Keratinocyte (primary cell): ENCODE results near the gene ZNF850. TPM values are rescaled to one million over a fixed set of nuclear protein-coding genes. Genes with fewer than 3 reads are reported as not detected.
A peak's percentile ranks its signal among the peaks of the same experiment; 100 is the strongest.

Source experiments
- DNase-seq: peaks from one replicate; pipeline ENCODE4 v3.0.0-alpha.2; 2011; ENCODE audit warnings: low read depth, missing footprints, low spot score
- FAIRE-seq: peaks from 2 replicates; lab custom pipeline; 2011; peaks lifted over from hg19 to GRCh38; lab: Jason Lieb, UNC
- H2AFZ ChIP-seq: 2 replicates; pipeline ENCODE4 v1.6.0; 2012; ENCODE audit warnings: low read length, control low read depth, inconsistent platforms; ENCODE audit not compliant: control insufficient read depth
- H3K27ac ChIP-seq: 2 replicates; pipeline ENCODE4 v1.5.1; 2011; ENCODE audit warnings: low read length; ENCODE audit not compliant: control insufficient read depth, insufficient read depth
- H3K27me3 ChIP-seq: 3 replicates; pipeline ENCODE4 v1.6.0; 2011; ENCODE audit warnings: low read length; ENCODE audit not compliant: control insufficient read depth, insufficient read depth; ENCODE audit errors: extremely low read depth
- H3K36me3 ChIP-seq, 2 experiments: 2 replicates in 1 of 2; 3 replicates in 1 of 2; pipeline ENCODE4 v1.5.1; 2011; ENCODE audit warnings: low read length in 2 of 2, mild to moderate bottlenecking in 1 of 2; ENCODE audit not compliant: control insufficient read depth in 2 of 2, insufficient read depth in 2 of 2; ENCODE audit errors: extremely low read depth in 1 of 2
- H3K4me1 ChIP-seq: 3 replicates; pipeline ENCODE4 v1.5.1; 2011; ENCODE audit warnings: low read length; ENCODE audit not compliant: control insufficient read depth, insufficient read depth; ENCODE audit errors: extremely low read depth
- H3K4me2 ChIP-seq: 3 replicates; pipeline ENCODE4 v1.6.0; 2011; ENCODE audit warnings: low read depth, low read length; ENCODE audit not compliant: control insufficient read depth, insufficient read depth; ENCODE audit errors: extremely low read depth
- H3K4me3 ChIP-seq, 3 experiments: fragments of 200-600 bp in 1 of 3; sonication (generic) in 1 of 3; 2 replicates in 2 of 3; 3 replicates in 1 of 3; pipeline ENCODE4 v1.5.1; 2011 to 2016; ENCODE audit warnings: low read length in 3 of 3, mild to moderate bottlenecking in 3 of 3, control low read depth in 2 of 3, inconsistent platforms in 1 of 3, low read depth in 1 of 3, mixed read lengths in 1 of 3, mixed run types in 1 of 3, moderate library complexity in 1 of 3; ENCODE audit not compliant: control insufficient read depth in 2 of 3, insufficient read depth in 2 of 3; ENCODE audit errors: extremely low read depth in 1 of 3
- H3K79me2 ChIP-seq: 2 replicates; pipeline ENCODE4 v1.6.0; 2012; ENCODE audit warnings: low read length; ENCODE audit not compliant: control insufficient read depth, insufficient read depth
- H3K9ac ChIP-seq: 3 replicates; pipeline ENCODE4 v1.6.0; 2011; ENCODE audit warnings: low read length; ENCODE audit not compliant: control insufficient read depth, insufficient read depth; ENCODE audit errors: extremely low read depth
- H3K9me1 ChIP-seq: 3 replicates; pipeline ENCODE4 v1.6.0; 2011; ENCODE audit warnings: low read length; ENCODE audit not compliant: control insufficient read depth, insufficient read depth; ENCODE audit errors: extremely low read depth
- H3K9me3 ChIP-seq: 2 replicates; pipeline ENCODE4 v1.5.1; 2012; ENCODE audit warnings: low read depth, low read length; ENCODE audit not compliant: control insufficient read depth
- H4K20me1 ChIP-seq: 3 replicates; pipeline ENCODE4 v1.6.0; 2011; ENCODE audit warnings: low read length; ENCODE audit not compliant: control insufficient read depth, insufficient read depth; ENCODE audit errors: extremely low read depth
- CTCF ChIP-seq, 3 experiments: IDR thresholded peaks in 1 of 3; conservative IDR thresholded peaks in 1 of 3; optimal IDR thresholded peaks in 1 of 3; 2 replicates in 2 of 3; 3 replicates in 1 of 3; pipeline versions ENCODE3 to v1.5.1; 2011; ENCODE audit warnings: low read length in 3 of 3, mild to moderate bottlenecking in 3 of 3, moderate library complexity in 2 of 3, control low read depth in 1 of 3, inconsistent platforms in 1 of 3; ENCODE audit not compliant: insufficient read depth in 2 of 3; ENCODE audit errors: extremely low read depth in 1 of 3
- EZH2 ChIP-seq: IDR thresholded peaks from one replicate; pipeline ENCODE4 v1.6.1; 2012; ENCODE audit warnings: inconsistent platforms, mild to moderate bottlenecking, low read length, moderate library complexity
- dilution Hi-C: fragments of 300-500 bp; cut with MboI; formaldehyde crosslinking; loops from one replicate; pipeline ENCODE4 v1.7.0; 2020; ENCODE audit warnings: low sequenced_read_pairs; ENCODE audit not compliant: extremely low pct_ligation_motif_present
- polyA plus RNA-seq, 5 experiments: library from polyadenylated mRNA; depleted of rRNA in 3 of 5; stranded (reverse) in 3 of 5; stranded (forward) in 1 of 5; unstranded in 1 of 5; fragments of >200 nt; gene quantifications; 1 replicate in 1 of 5; 2 replicates in 3 of 5; 3 replicates in 1 of 5; pipeline versions ENCODE4 v1.2.1 to v1.2.3, GENCODE V29; 2011 to 2012; ENCODE audit warnings: missing spikeins in 2 of 5, low read depth in 1 of 5, low replicate concordance in 1 of 5

ZNF850 gene
- polyA plus RNA-seq, 1 donor (not counting 4 experiments of a cell fraction or from before 2014, with no cell fraction given), result 1.4 TPM

- Histone ChIP-seq H3K9me3 (peaks cover 11% of the 10 kb centered on the region), H3K4me3 (peak overlapping the region; percentile 57 to 95 (median 83)), H3K27ac (peak overlapping the region; percentile 64), H3K27me3 (no peaks in the 10 kb centered on the region), H2AFZ (peak overlapping the region; percentile 100), H3K79me2 (no peaks in the 10 kb centered on the region), H3K36me3 (no peaks in the 10 kb centered on the region), H3K4me2 (peak overlapping the region; percentile 99), H4K20me1 (no peaks in the 10 kb centered on the region), H3K9ac (peak overlapping the region; percentile 79), H3K9me1 (no peaks in the 10 kb centered on the region), H3K4me1 (peaks cover 3% of the 10 kb centered on the region)
- dilution Hi-C loops, result no loop called here
- FAIRE-seq, result no peak
- no peak for DNase-seq
- TF ChIP-seq CTCF (optimal IDR thresholded peaks at IDR 0.05 in 1 of 3, IDR thresholded peaks at IDR 0.05 in 1 of 3, conservative IDR thresholded peaks at IDR 0.05 in 1 of 3; ENCODE audit: extremely low read depth in 1 of 3, insufficient read depth in 2 of 3, low read length in 3 of 3), result no peak
These were observed 594 bp upstream of the ZNF850 start for GRCh38 chr19:36773223-36773579.

GRCh38 chr19:36771261-36772231, 1.1 kb downstream of the ZNF850 start:
- TF ChIP-seq CTCF (optimal IDR thresholded peaks at IDR 0.05 in 1 of 3, IDR thresholded peaks at IDR 0.05 in 1 of 3, conservative IDR thresholded peaks at IDR 0.05 in 1 of 3; ENCODE audit: extremely low read depth in 1 of 3, insufficient read depth in 2 of 3, low read length in 3 of 3) (no peak), EZH2 (no peak)
- Histone ChIP-seq H3K9ac (peak overlapping the region; percentile 79), H3K4me2 (peak overlapping the region; percentile 99), H3K9me1 (no peaks in the 10 kb centered on the region), H3K4me3 (peak overlapping the region; percentile 57 to 95 (median 83)), H3K36me3 (no peaks in the 10 kb centered on the region), H2AFZ (peak overlapping the region; percentile 82), H3K79me2 (no peaks in the 10 kb centered on the region), H3K4me1 (peaks cover 3% of the 10 kb centered on the region), H3K27ac (peak overlapping the region; percentile 64), H4K20me1 (no peaks in the 10 kb centered on the region), H3K27me3 (no peaks in the 10 kb centered on the region), H3K9me3 (peaks cover 9% of the 10 kb centered on the region)
- dilution Hi-C loops, result no loop called here
- DNase-seq (no peak), FAIRE-seq (no peak)
